Smooth muscle cell (in vitro differentiated cells): Measurements from ENCODE around the gene SCUBE1. TPM values are rescaled to one million over a fixed set of nuclear protein-coding genes. Genes with fewer than 3 reads are reported as not detected.

Experiments used
- DNase-seq: peaks from one replicate; lab custom pipeline; 2025; ENCODE audit not compliant: unreplicated experiment; lab: John Stamatoyannopoulos, UW
- H2AFZ ChIP-seq: fragments of 200-600 bp; sonication (generic); 2 replicates; pipeline ENCODE4 v1.6.0; 2016; ENCODE audit warnings: antibody characterized with exemption, low read depth, mild to moderate bottlenecking
- H3F3A ChIP-seq: fragments of 200-600 bp; sonication (generic); 2 replicates; pipeline ENCODE4 v1.6.0; 2017; ENCODE audit warnings: antibody characterized with exemption, low read depth
- H3K27ac ChIP-seq: fragments of 200-600 bp; sonication (generic); 2 replicates; pipeline ENCODE4 v1.5.1; 2016; ENCODE audit warnings: low read depth, mild to moderate bottlenecking
- H3K27me3 ChIP-seq: fragments of 200-600 bp; sonication (generic); 2 replicates; pipeline ENCODE4 v1.6.1; 2016; ENCODE audit warnings: low read depth, mild to moderate bottlenecking
- H3K36me3 ChIP-seq: fragments of 200-600 bp; sonication (generic); 2 replicates; pipeline ENCODE4 v1.5.1; 2016; ENCODE audit warnings: low read depth
- H3K4me1 ChIP-seq: fragments of 200-600 bp; sonication (generic); 2 replicates; pipeline ENCODE4 v1.5.1; 2016; ENCODE audit warnings: low read depth
- H3K4me2 ChIP-seq: fragments of 200-600 bp; sonication (generic); 2 replicates; pipeline ENCODE4 v1.6.0; 2016; ENCODE audit warnings: mild to moderate bottlenecking
- H3K4me3 ChIP-seq: fragments of 200-600 bp; sonication (generic); 2 replicates; pipeline ENCODE4 v1.5.1; 2016; ENCODE audit warnings: mild to moderate bottlenecking
- H3K79me2 ChIP-seq: fragments of 200-600 bp; sonication (generic); 2 replicates; pipeline ENCODE4 v1.6.0; 2016; ENCODE audit warnings: low read depth, mild to moderate bottlenecking
- H3K9ac ChIP-seq: fragments of 200-600 bp; sonication (generic); 2 replicates; pipeline ENCODE4 v1.6.0; 2016; ENCODE audit warnings: low read depth
- H3K9me3 ChIP-seq: fragments of 200-600 bp; sonication (generic); replicated peaks from 2 replicates; pipeline ENCODE4 v1.5.1; 2016; ENCODE audit warnings: low read depth
- H4K20me1 ChIP-seq: fragments of 200-600 bp; sonication (generic); 2 replicates; pipeline ENCODE4 v1.6.0; 2016; ENCODE audit warnings: low read depth
- WGBS: methylation state at CpG from one replicate; pipeline ENCODE4 v1.1.7; 2016; ENCODE audit warnings: low lambda C conversion rate; 5-methylcytosine and 5-hydroxymethylcytosine counted together
- polyA plus RNA-seq: library from polyadenylated mRNA; unstranded; fragments of >200 nt; fragmentation: Nextera tagmentation; extraction: Ambion mirVana; gene quantifications from 2 replicates; pipeline ENCODE4 v1.2.1, GENCODE V29; 2016
- total RNA-seq: library from RNA; depleted of rRNA; stranded (reverse); fragments of >200 nt; gene quantifications from 2 replicates; pipeline ENCODE4 v1.2.3, GENCODE V29; 2014
- TF ChIP-seq, protein P1 (sequence below): fragments of 200-600 bp; sonication (generic); IDR thresholded peaks from 2 replicates; pipeline ENCODE4 v1.5.1; 2017; ENCODE audit warnings: borderline replicate concordance, mild to moderate bottlenecking, antibody characterized with exemption; ENCODE audit not compliant: insufficient read depth, poor library complexity, severe bottlenecking

The SCUBE1 gene
- total and polyA plus RNA-seq, 2 experiments from 2014 or later: 13.4 to 16.3 TPM

DNA sequence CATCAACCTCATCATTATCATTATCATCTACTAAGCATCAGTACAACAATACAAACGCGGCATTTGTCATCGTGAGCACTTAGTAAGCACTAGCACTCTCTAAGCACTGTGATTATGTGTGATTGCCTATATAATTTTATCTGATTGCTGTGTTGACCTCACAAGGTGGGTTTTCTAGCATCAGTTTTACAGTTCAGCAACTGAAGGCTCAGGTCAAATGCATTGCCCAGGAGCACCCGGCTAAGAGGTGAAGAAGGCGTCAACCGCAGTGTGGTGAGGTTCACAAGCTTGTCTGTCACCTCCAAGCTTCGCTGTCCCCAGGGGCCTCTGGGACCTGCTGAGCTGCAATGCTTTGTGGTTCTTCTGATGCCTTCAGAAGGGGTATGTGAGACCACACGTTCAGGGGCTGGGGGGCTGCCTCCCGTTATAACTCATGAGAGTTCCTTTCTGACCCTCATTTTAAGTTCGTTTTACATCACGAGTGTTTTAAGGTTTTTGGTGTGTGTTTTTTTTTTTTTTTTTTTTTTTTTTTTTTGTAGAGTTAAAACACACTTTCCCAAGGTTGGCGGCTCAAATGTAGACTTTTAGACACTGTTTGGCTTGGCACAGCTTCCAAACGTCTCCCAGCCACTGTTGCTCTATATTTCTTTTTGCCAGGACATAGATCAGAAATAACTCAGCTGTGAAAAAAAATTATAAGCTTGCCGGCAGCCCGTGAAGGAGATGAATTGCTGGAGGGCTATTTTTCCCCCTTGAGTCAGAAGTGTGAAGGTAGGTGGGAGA is 33.8 kb upstream of the SCUBE1 start:
- TF ChIP-seq, protein P1, sequence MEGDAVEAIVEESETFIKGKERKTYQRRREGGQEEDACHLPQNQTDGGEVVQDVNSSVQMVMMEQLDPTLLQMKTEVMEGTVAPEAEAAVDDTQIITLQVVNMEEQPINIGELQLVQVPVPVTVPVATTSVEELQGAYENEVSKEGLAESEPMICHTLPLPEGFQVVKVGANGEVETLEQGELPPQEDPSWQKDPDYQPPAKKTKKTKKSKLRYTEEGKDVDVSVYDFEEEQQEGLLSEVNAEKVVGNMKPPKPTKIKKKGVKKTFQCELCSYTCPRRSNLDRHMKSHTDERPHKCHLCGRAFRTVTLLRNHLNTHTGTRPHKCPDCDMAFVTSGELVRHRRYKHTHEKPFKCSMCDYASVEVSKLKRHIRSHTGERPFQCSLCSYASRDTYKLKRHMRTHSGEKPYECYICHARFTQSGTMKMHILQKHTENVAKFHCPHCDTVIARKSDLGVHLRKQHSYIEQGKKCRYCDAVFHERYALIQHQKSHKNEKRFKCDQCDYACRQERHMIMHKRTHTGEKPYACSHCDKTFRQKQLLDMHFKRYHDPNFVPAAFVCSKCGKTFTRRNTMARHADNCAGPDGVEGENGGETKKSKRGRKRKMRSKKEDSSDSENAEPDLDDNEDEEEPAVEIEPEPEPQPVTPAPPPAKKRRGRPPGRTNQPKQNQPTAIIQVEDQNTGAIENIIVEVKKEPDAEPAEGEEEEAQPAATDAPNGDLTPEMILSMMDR: no peak
- H3K4me1 ChIP-seq: no peaks in the 10 kb centered on the region
- H3K9me3 ChIP-seq: no peaks in the 10 kb centered on the region
- no peak overlapping the region for H3K4me2 ChIP-seq
- H3K36me3 ChIP-seq: no peaks in the 10 kb centered on the region
- H3F3A ChIP-seq: no peaks in the 10 kb centered on the region
- H4K20me1 ChIP-seq: no peaks in the 10 kb centered on the region
- H2AFZ ChIP-seq: no peak overlapping the region
- no peak overlapping the region for H3K4me3 ChIP-seq
- no peaks in the 10 kb centered on the region for H3K27me3 ChIP-seq
- H3K79me2 ChIP-seq: no peaks in the 10 kb centered on the region
- DNase-seq: no peak
- 86% methylated on average over 15 of the region's 15 CpGs for WGBS
- H3K9ac ChIP-seq: no peak overlapping the region
- H3K27ac ChIP-seq: no peak overlapping the region

GRCh38 chr22:43375951-43376455 is 32.8 kb upstream of the SCUBE1 start:
- H3K4me1 ChIP-seq: no peaks in the 10 kb centered on the region
- no peak for DNase-seq

GRCh38 chr22:43370036-43370435 is 26.9 kb upstream of the SCUBE1 start:
- Histone ChIP-seq H4K20me1 (no peaks in the 10 kb centered on the region), H3K27ac (no peak overlapping the region), H3K79me2 (no peaks in the 10 kb centered on the region), H3K9me3 (no peaks in the 10 kb centered on the region), H3F3A (no peaks in the 10 kb centered on the region), H3K4me3 (no peak overlapping the region), H3K4me2 (no peak overlapping the region), H3K27me3 (peaks cover 23% of the 10 kb centered on the region), H3K4me1 (no peaks in the 10 kb centered on the region), H3K9ac (no peak overlapping the region), H3K36me3 (no peaks in the 10 kb centered on the region), H2AFZ (no peak overlapping the region)
- DNase-seq: no peak
- 69% methylated on average over 9 of the region's 9 CpGs for WGBS
- TF ChIP-seq, protein P1: no peak

More at GRCh38 chr22:43375951-43376455, 32.8 kb upstream of the SCUBE1 start:
- no peaks in the 10 kb centered on the region for H4K20me1 ChIP-seq
- no peaks in the 10 kb centered on the region for H3K79me2 ChIP-seq
- no peak overlapping the region for H3K4me2 ChIP-seq
- H3K27me3 ChIP-seq: peaks cover 3% of the 10 kb centered on the region
- no peaks in the 10 kb centered on the region for H3F3A ChIP-seq
- 40% methylated on average over 4 of the region's 4 CpGs for WGBS
- no peak overlapping the region for H2AFZ ChIP-seq
- H3K9me3 ChIP-seq: no peaks in the 10 kb centered on the region
- TF ChIP-seq, protein P1: no peak
- H3K4me3 ChIP-seq: no peak overlapping the region
- H3K27ac ChIP-seq: no peak overlapping the region
- H3K36me3 ChIP-seq: no peaks in the 10 kb centered on the region
- H3K9ac ChIP-seq: no peak overlapping the region
